B cell (primary cell): ENCODE measurements around the gene SLC26A8. TPM values are rescaled to one million over a fixed set of nuclear protein-coding genes. Genes with fewer than 3 reads are reported as not detected.

Source experiments
- ATAC-seq: fragments of 200-7000 bp; cut with Tn5 transposase; one replicate; pipeline ENCODE4 v1.10.0; 2021; ENCODE audit warnings: low read depth, mild to moderate bottlenecking, moderate number of reproducible peaks, moderate library complexity
- CTCF ChIA-PET: fragments of 350-600 bp; sonication (Branson Sonifier 250); formaldehyde crosslinking; loops from one replicate; lab custom pipeline; 2021; ENCODE audit warnings: antibody characterized with exemption, inconsistent platforms; lab: Charles Lee
- POLR2A ChIA-PET: fragments of 350-600 bp; sonication (Branson Sonifier 250); formaldehyde crosslinking; loops from one replicate; lab custom pipeline; 2021; ENCODE audit warnings: antibody characterized with exemption; lab: Charles Lee
- DNase-seq: peaks from one replicate; pipeline ENCODE4 v3.0.0; 2013
- H2AFZ ChIP-seq: 2 replicates; pipeline ENCODE4 v1.6.1; 2012; ENCODE audit warnings: mild to moderate bottlenecking, low read depth, low read length; ENCODE audit not compliant: insufficient read depth, poor library complexity, severe bottlenecking
- H3K27ac ChIP-seq, 2 donors: 1 replicate in 1 of 2; 2 replicates in 1 of 2; pipeline ENCODE4 v1.5.1; 2012 to 2013; ENCODE audit warnings: low read length in 2 of 2, mild to moderate bottlenecking in 2 of 2, moderate library complexity in 1 of 2
- H3K27me3 ChIP-seq, 4 experiments: fragments of 200-600 bp in 1 of 4; sonication (generic) in 1 of 4; replicated peaks in 1 of 4; 1 replicate in 2 of 4; 2 replicates in 2 of 4; pipeline versions ENCODE4 v1.6.1 to v1.7.0; 2013 to 2016; ENCODE audit warnings: low read length in 3 of 4, mild to moderate bottlenecking in 2 of 4, mixed read lengths in 1 of 4, moderate library complexity in 1 of 4; ENCODE audit not compliant: insufficient read depth in 4 of 4, control insufficient read depth in 3 of 4; ENCODE audit errors: control extremely low read depth in 1 of 4
- H3K36me3 ChIP-seq, 2 experiments: replicated peaks in 1 of 2; 1 replicate in 1 of 2; 2 replicates in 1 of 2; pipeline versions ENCODE4 v1.6.1 to v1.7.1; 2013; ENCODE audit warnings: low read length in 1 of 2; ENCODE audit not compliant: insufficient read depth in 2 of 2, control insufficient read depth in 1 of 2; ENCODE audit errors: control extremely low read depth in 1 of 2, extremely low read depth in 1 of 2
- H3K4me1 ChIP-seq, 2 donors: fragments of 200-600 bp in 1 of 2; sonication (generic) in 1 of 2; 1 replicate in 1 of 2; 2 replicates in 1 of 2; pipeline versions ENCODE4 v1.5.1 to v1.6.1; 2013 to 2017; ENCODE audit warnings: low read length in 2 of 2; ENCODE audit not compliant: control insufficient read depth in 2 of 2, insufficient read depth in 2 of 2
- H3K4me2 ChIP-seq: replicated peaks from 2 replicates; pipeline ENCODE3; 2012; ENCODE audit warnings: mild to moderate bottlenecking, low read depth, low read length; ENCODE audit not compliant: poor library complexity, severe bottlenecking
- H3K4me3 ChIP-seq, 5 experiments: fragments of 200-600 bp in 1 of 5; sonication (generic) in 1 of 5; 1 replicate in 3 of 5; 2 replicates in 2 of 5; pipeline versions ENCODE4 v1.5.1 to v1.7.0; 2011 to 2016; ENCODE audit warnings: low read length in 4 of 5, mild to moderate bottlenecking in 4 of 5, low read depth in 2 of 5, control low read depth in 1 of 5, moderate library complexity in 1 of 5; ENCODE audit not compliant: insufficient read depth in 1 of 5; ENCODE audit errors: control extremely low read depth in 1 of 5, extremely low read depth in 1 of 5
- H3K79me2 ChIP-seq: fragments of 200-600 bp; sonication (generic); one replicate; pipeline ENCODE4 v1.6.0; 2016; ENCODE audit warnings: low read length; ENCODE audit not compliant: control insufficient read depth, insufficient read depth
- H3K9ac ChIP-seq: fragments of 200-600 bp; sonication (generic); 2 replicates; pipeline ENCODE4 v1.6.1; 2017; ENCODE audit warnings: mild to moderate bottlenecking, low read length, moderate library complexity
- H3K9me3 ChIP-seq, 3 donors: one replicate each; pipeline versions ENCODE4 v1.6.1 to v1.7.1; 2013; ENCODE audit warnings: low read length in 2 of 3; ENCODE audit not compliant: control insufficient read depth in 2 of 3, insufficient read depth in 1 of 3; ENCODE audit errors: control extremely low read depth in 1 of 3
- H4K20me1 ChIP-seq: 2 replicates; pipeline ENCODE4 v1.6.0; 2012; ENCODE audit warnings: mild to moderate bottlenecking, low read length; ENCODE audit not compliant: insufficient read depth, control insufficient read depth, poor library complexity, severe bottlenecking
- H3K27ac Mint-ChIP-seq: one replicate; pipeline ENCODE4 v1.8.0; 2021; ENCODE audit warnings: mixed read lengths
- H3K27me3 Mint-ChIP-seq: one replicate; pipeline ENCODE4 v1.8.0; 2021; ENCODE audit warnings: mixed read lengths
- H3K4me1 Mint-ChIP-seq: one replicate; pipeline ENCODE4 v1.8.0; 2021; ENCODE audit warnings: mixed read lengths
- H3K4me3 Mint-ChIP-seq: one replicate; pipeline ENCODE4 v1.8.0; 2021; ENCODE audit warnings: mixed read lengths
- H3K9me3 Mint-ChIP-seq: one replicate; pipeline ENCODE4 v1.8.0; 2022; ENCODE audit warnings: mixed read lengths; ENCODE audit not compliant: insufficient read depth
- EZH2 ChIP-seq: IDR thresholded peaks from 2 replicates; pipeline ENCODE4 v1.6.1; 2012; ENCODE audit warnings: borderline replicate concordance, low read depth, mild to moderate bottlenecking, moderate library complexity, low read length; ENCODE audit not compliant: insufficient read depth, poor library complexity, severe bottlenecking
- WGBS: methylation state at CpG from one replicate; pipeline ENCODE4 v1.1.5; 2013; ENCODE audit warnings: missing lambda C conversion rate; ENCODE audit not compliant: insufficient coverage; 5-methylcytosine and 5-hydroxymethylcytosine counted together
- intact Hi-C: fragments of 100-400 bp; cut with micrococcal nuclease; formaldehyde crosslinking; loops from one replicate; pipeline ENCODE4 v1.10.0; 2022
- polyA plus RNA-seq: library from polyadenylated mRNA; depleted of rRNA; stranded (reverse); fragments of >200 nt; gene quantifications from 2 replicates; pipeline ENCODE4 v1.2.3, GENCODE V29; 2012
- total RNA-seq, 2 donors: library from RNA; stranded (reverse); fragments of 120-200 nt in 1 of 2; gene quantifications; 1 replicate in 1 of 2; 2 replicates in 1 of 2; pipeline versions ENCODE4 v1.2.3 to v1.2.4, GENCODE V29; 2013 to 2022
- TF ChIP-seq, protein P1 (sequence below): fragments of 200-600 bp; IDR thresholded peaks from one replicate; pipeline ENCODE4 v1.8.0; 2022; ENCODE audit warnings: antibody characterized with exemption, mild to moderate bottlenecking

The SLC26A8 gene
- total and polyA plus RNA-seq, 2 donors (not counting 1 experiment from before 2014, with no cell fraction given), result 0.01 TPM; not detected in 1

DNA sequence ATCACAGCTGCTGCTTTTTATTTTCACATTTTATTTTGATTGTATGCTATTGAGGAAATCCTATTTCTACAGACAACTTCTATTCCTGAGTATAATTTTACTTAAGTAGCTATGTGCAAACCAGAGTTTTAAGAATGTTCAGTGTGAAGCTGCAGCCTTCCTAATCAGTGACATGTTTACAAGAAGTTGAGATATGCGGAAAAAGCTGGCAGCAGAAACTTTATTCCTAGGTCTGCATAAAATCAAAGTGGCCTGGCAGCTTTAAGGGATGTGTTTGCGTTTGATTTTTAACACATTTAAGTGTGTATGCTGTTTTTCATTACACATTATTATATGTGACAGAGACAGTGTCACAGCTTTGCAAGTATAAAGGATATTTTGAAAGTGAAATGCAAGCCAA, 29.4 kb upstream of the SLC26A8 start:
- Mint-ChIP-seq H3K9me3 (no peaks in the 10 kb centered on the region), H3K4me1 (peaks cover 2% of the 10 kb centered on the region), H3K27ac (no peak overlapping the region), H3K4me3 (no peak overlapping the region), H3K27me3 (no peaks in the 10 kb centered on the region)
- peaks cover 84% of the 10 kb centered on the region for H3K79me2 ChIP-seq
- H3K4me1 ChIP-seq, result peaks cover 15 to 18% of the 10 kb centered on the region in 2 donors
- no peak overlapping the region for H3K4me2 ChIP-seq
- H2AFZ ChIP-seq, result no peak overlapping the region
- H3K9me3 ChIP-seq, result no peaks in the 10 kb centered on the region
- H3K27ac ChIP-seq, result no peak overlapping the region
- H3K27me3 ChIP-seq, result no peaks in the 10 kb centered on the region
- intact Hi-C loops, result no loop called here
- H4K20me1 ChIP-seq, result peaks cover 29% of the 10 kb centered on the region
- no peak overlapping the region for H3K4me3 ChIP-seq
- TF ChIP-seq, protein P1, sequence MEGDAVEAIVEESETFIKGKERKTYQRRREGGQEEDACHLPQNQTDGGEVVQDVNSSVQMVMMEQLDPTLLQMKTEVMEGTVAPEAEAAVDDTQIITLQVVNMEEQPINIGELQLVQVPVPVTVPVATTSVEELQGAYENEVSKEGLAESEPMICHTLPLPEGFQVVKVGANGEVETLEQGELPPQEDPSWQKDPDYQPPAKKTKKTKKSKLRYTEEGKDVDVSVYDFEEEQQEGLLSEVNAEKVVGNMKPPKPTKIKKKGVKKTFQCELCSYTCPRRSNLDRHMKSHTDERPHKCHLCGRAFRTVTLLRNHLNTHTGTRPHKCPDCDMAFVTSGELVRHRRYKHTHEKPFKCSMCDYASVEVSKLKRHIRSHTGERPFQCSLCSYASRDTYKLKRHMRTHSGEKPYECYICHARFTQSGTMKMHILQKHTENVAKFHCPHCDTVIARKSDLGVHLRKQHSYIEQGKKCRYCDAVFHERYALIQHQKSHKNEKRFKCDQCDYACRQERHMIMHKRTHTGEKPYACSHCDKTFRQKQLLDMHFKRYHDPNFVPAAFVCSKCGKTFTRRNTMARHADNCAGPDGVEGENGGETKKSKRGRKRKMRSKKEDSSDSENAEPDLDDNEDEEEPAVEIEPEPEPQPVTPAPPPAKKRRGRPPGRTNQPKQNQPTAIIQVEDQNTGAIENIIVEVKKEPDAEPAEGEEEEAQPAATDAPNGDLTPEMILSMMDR, result no peak
- TF ChIP-seq EZH2, result no peak
- H3K9ac ChIP-seq, result no peak overlapping the region
- ATAC-seq (no peak), DNase-seq (no peak)
- H3K36me3 ChIP-seq, result peaks cover 4 to 34% of the 10 kb centered on the region in 2 experiments
- WGBS, result no CpG with 5 or more reads among the region's 2 CpGs
- ChIA-PET POLR2A (no interaction called here), CTCF (no interaction called here)

DNA sequence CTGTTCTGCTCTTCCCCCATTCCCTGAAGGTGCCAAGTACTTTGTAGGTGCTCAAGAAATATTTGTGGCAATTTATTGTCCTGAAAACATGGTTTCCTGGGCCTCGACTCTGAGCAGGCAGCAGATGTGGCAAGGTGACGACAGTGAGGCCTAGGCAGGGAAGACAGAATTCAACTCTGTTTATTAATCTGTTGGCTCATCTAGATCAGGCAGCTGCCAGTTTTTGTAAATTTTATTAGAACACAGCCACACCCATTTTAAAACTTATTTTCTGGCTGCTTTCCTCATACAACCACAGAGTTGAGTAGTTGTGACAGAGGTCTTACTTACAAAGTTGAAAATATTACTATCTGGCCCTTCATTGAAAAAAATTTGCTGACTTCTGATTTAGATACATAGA, 27.7 kb upstream of the SLC26A8 start:
- POLR2A ChIA-PET, result no interaction called here
- peaks cover 4 to 34% of the 10 kb centered on the region in 2 experiments for H3K36me3 ChIP-seq
- H3K27me3 Mint-ChIP-seq, result no peaks in the 10 kb centered on the region
- no peak overlapping the region for H3K4me3 Mint-ChIP-seq
- no peak overlapping the region for H3K27ac ChIP-seq
- no peaks in the 10 kb centered on the region for H3K27me3 ChIP-seq
- H3K9ac ChIP-seq, result no peak overlapping the region
- ATAC-seq, result no peak
- H3K4me1 Mint-ChIP-seq, result peaks cover 4% of the 10 kb centered on the region
- intact Hi-C loops, result no loop called here
- TF ChIP-seq, protein P1, result no peak
- TF ChIP-seq EZH2, result no peak
- no peak overlapping the region for H3K27ac Mint-ChIP-seq
- DNase-seq, result no peak
- no peaks in the 10 kb centered on the region for H3K9me3 ChIP-seq
- WGBS, result 100% methylated on average over 1 of the region's 2 CpGs
- CTCF ChIA-PET, result no interaction called here
- H2AFZ ChIP-seq, result no peak overlapping the region
- peaks cover 18 to 21% of the 10 kb centered on the region in 2 donors for H3K4me1 ChIP-seq
- H4K20me1 ChIP-seq, result peaks cover 47% of the 10 kb centered on the region
- H3K4me2 ChIP-seq, result no peak overlapping the region
- peaks cover 2% of the 10 kb centered on the region for H3K9me3 Mint-ChIP-seq
- peaks cover 83% of the 10 kb centered on the region for H3K79me2 ChIP-seq
- no peak overlapping the region for H3K4me3 ChIP-seq
